IMR-90 (cell line): Measurements from ENCODE around the gene ZNF77. TPM values are rescaled to one million over a fixed set of nuclear protein-coding genes. Genes with fewer than 3 reads are reported as not detected.

ENCODE experiments used
- ATAC-seq: fragments of 200-7000 bp; cut with Tn5 transposase; 2 replicates; pipeline ENCODE4 v1.9.1; 2020; ENCODE audit warnings: low read depth, mild to moderate bottlenecking, moderate library complexity
- BruUV-seq: library from RNA; stranded (reverse); fragments of 400-500 nt; replicated peaks from 2 replicates; lab custom pipeline; 2021; lab: Mats Ljungman, UMichigan
- CTCF ChIA-PET: fragments of 300-600 bp; formaldehyde crosslinking; extraction: SDS; loops from one replicate; lab custom pipeline; 2021; ENCODE audit warnings: antibody characterized with exemption; lab: Yijun Ruan, JAX
- POLR2A ChIA-PET: fragments of 300-600 bp; sonication (Branson Sonifier 250); formaldehyde crosslinking; loops from one replicate; lab custom pipeline; 2022; ENCODE audit warnings: antibody characterized with exemption; ENCODE audit not compliant: unreplicated experiment; lab: Charles Lee
- DNase-seq: peaks from one replicate; pipeline ENCODE4 v3.0.0; 2013
- H2AFZ ChIP-seq: replicated peaks from 2 replicates; pipeline ENCODE3; 2013; ENCODE audit warnings: low read length, mild to moderate bottlenecking; ENCODE audit not compliant: poor library complexity
- H2AK5ac ChIP-seq: 2 replicates; pipeline ENCODE4 v1.6.1; 2013; ENCODE audit warnings: low read depth, low read length, inconsistent platforms
- H2AK9ac ChIP-seq: replicated peaks from 2 replicates; pipeline ENCODE3; 2013; ENCODE audit warnings: mild to moderate bottlenecking, low read depth, low read length, moderate library complexity; ENCODE audit not compliant: poor library complexity
- H2BK120ac ChIP-seq: 2 replicates; pipeline ENCODE4 v1.6.1; 2013; ENCODE audit warnings: low read depth, low read length, inconsistent platforms
- H2BK15ac ChIP-seq: 3 replicates; pipeline ENCODE4 v1.6.1; 2013; ENCODE audit warnings: low read depth, low read length, inconsistent platforms
- H2BK20ac ChIP-seq: 2 replicates; pipeline ENCODE4 v1.6.1; 2013; ENCODE audit warnings: low read depth, mild to moderate bottlenecking, inconsistent platforms, low read length, moderate library complexity
- H2BK5ac ChIP-seq: 2 replicates; pipeline ENCODE4 v1.6.1; 2013; ENCODE audit warnings: mild to moderate bottlenecking, low read depth, low read length, inconsistent platforms; ENCODE audit not compliant: poor library complexity, severe bottlenecking
- H3K14ac ChIP-seq: replicated peaks from 2 replicates; pipeline ENCODE4 v1.6.1; 2013; ENCODE audit warnings: low read depth, low read length, inconsistent platforms
- H3K18ac ChIP-seq: 2 replicates; pipeline ENCODE4 v1.6.1; 2013; ENCODE audit warnings: low read depth, low read length, control low read depth
- H3K23ac ChIP-seq: 2 replicates; pipeline ENCODE4 v1.6.1; 2013; ENCODE audit warnings: low read depth, low read length, inconsistent platforms
- H3K27ac ChIP-seq: 2 replicates; pipeline ENCODE4 v1.5.1; 2013; ENCODE audit warnings: mild to moderate bottlenecking, control low read depth, low read length; ENCODE audit not compliant: insufficient read depth
- H3K27me3 ChIP-seq: 2 replicates; pipeline ENCODE4 v1.6.1; 2013; ENCODE audit warnings: low read length; ENCODE audit not compliant: control insufficient read depth, insufficient read depth
- H3K36me3 ChIP-seq: 2 replicates; pipeline ENCODE4 v1.6.1; 2013; ENCODE audit warnings: low read length, mixed read lengths; ENCODE audit not compliant: control insufficient read depth, insufficient read depth
- H3K4ac ChIP-seq: 2 replicates; pipeline ENCODE4 v1.6.1; 2013; ENCODE audit warnings: low read depth, low read length, inconsistent platforms
- H3K4me1 ChIP-seq: 2 replicates; pipeline ENCODE4 v1.6.1; 2013; ENCODE audit warnings: low read length, mixed read lengths; ENCODE audit not compliant: control insufficient read depth, insufficient read depth
- H3K4me2 ChIP-seq: 2 replicates; pipeline ENCODE4 v1.6.1; 2013; ENCODE audit warnings: low read depth, mild to moderate bottlenecking, control low read depth, low read length, moderate library complexity
- H3K4me3 ChIP-seq: 2 replicates; pipeline ENCODE4 v1.5.1; 2013; ENCODE audit warnings: low read depth, mild to moderate bottlenecking, control low read depth, low read length, moderate library complexity; ENCODE audit not compliant: insufficient read depth
- H3K56ac ChIP-seq: 2 replicates; pipeline ENCODE4 v1.6.1; 2013; ENCODE audit warnings: low read length, inconsistent platforms; ENCODE audit not compliant: insufficient read depth; ENCODE audit errors: extremely low read depth
- H3K79me1 ChIP-seq, 2 experiments: 2 replicates each; pipeline ENCODE4 v1.6.1; 2013; ENCODE audit warnings: low read length in 2 of 2, inconsistent platforms in 1 of 2, low read depth in 1 of 2
- H3K9ac ChIP-seq: 2 replicates; pipeline ENCODE4 v1.6.1; 2013; ENCODE audit warnings: low read depth, low read length, control low read depth
- H3K9me1 ChIP-seq: 2 replicates; pipeline ENCODE4 v1.6.1; 2013; ENCODE audit warnings: low read length, inconsistent platforms; ENCODE audit not compliant: insufficient read depth
- H3K9me3 ChIP-seq: 2 replicates; pipeline ENCODE4 v1.6.1; 2013; ENCODE audit warnings: low read length; ENCODE audit not compliant: control insufficient read depth, insufficient read depth
- H4K20me1 ChIP-seq: 2 replicates; pipeline ENCODE4 v1.6.1; 2013; ENCODE audit warnings: low read length, inconsistent platforms; ENCODE audit not compliant: insufficient read depth
- H4K5ac ChIP-seq: 2 replicates; pipeline ENCODE4 v1.6.1; 2013; ENCODE audit warnings: mild to moderate bottlenecking, low read depth, low read length, control low read depth
- H4K8ac ChIP-seq, 2 experiments: 2 replicates each; pipeline ENCODE4 v1.6.1; 2013; ENCODE audit warnings: low read depth in 2 of 2, low read length in 2 of 2, control low read depth in 1 of 2, inconsistent platforms in 1 of 2
- H4K91ac ChIP-seq: 2 replicates; pipeline ENCODE4 v1.6.1; 2013; ENCODE audit warnings: low read depth, low read length, inconsistent platforms; ENCODE audit not compliant: insufficient read depth
- CEBPB ChIP-seq: IDR thresholded peaks from 2 replicates; pipeline ENCODE4 v1.6.1; 2012; ENCODE audit warnings: low read depth, low read length, improper control_type of control experiment
- CHD1 ChIP-seq: IDR thresholded peaks from 2 replicates; pipeline ENCODE4 v1.6.1; 2012; ENCODE audit warnings: low read depth, low read length, improper control_type of control experiment
- MAFK ChIP-seq: IDR thresholded peaks from 2 replicates; pipeline ENCODE4 v1.6.1; 2012; ENCODE audit warnings: low read depth, low read length, improper control_type of control experiment
- MAZ ChIP-seq: IDR thresholded peaks from 2 replicates; pipeline ENCODE4 v1.6.1; 2012; ENCODE audit warnings: low read depth, mild to moderate bottlenecking, low read length, improper control_type of control experiment, moderate library complexity, borderline replicate concordance
- MXI1 ChIP-seq: IDR thresholded peaks from 2 replicates; pipeline ENCODE4 v1.6.1; 2012; ENCODE audit warnings: low read depth, mild to moderate bottlenecking, low read length, moderate library complexity, borderline replicate concordance
- NFE2L2 ChIP-seq: fragments of 150-350 bp; IDR thresholded peaks from 2 replicates; pipeline ENCODE4 v1.6.1; 2016; ENCODE audit warnings: low read depth, mild to moderate bottlenecking, low read length
- RAD21 ChIP-seq: IDR thresholded peaks from 2 replicates; pipeline ENCODE4 v1.6.1; 2012; ENCODE audit warnings: low read length, improper control_type of control experiment
- WGBS, 2 experiments: methylation state at CpG; one replicate each; pipeline versions ENCODE4 v1.1.5 to v1.1.7; 2013; ENCODE audit warnings: missing lambda C conversion rate in 2 of 2; ENCODE audit not compliant: insufficient read length in 1 of 2; ENCODE audit errors: extremely low coverage in 2 of 2; 5-methylcytosine and 5-hydroxymethylcytosine counted together
- dilution Hi-C: fragments of 300-500 bp; cut with HindIII; formaldehyde crosslinking; loops from one replicate; pipeline ENCODE4 v1.14.3; 2018; ENCODE audit warnings: low sequenced_read_pairs; ENCODE audit not compliant: unreplicated experiment
- in situ Hi-C: fragments of 300-500 bp; cut with MboI; formaldehyde crosslinking; loops from 3 replicates; pipeline ENCODE4 v1.14.3; 2019; ENCODE audit warnings: low sequenced_read_pairs, inconsistent platforms, mixed read lengths
- intact Hi-C: fragments of 100-400 bp; cut with micrococcal nuclease; formaldehyde crosslinking; loops from 2 replicates; pipeline ENCODE4 v1.10.0; 2022
- polyA plus RNA-seq, 3 experiments: library from polyadenylated mRNA; depleted of rRNA; stranded (reverse); fragments of >200 nt; gene quantifications; 2 replicates each; pipeline ENCODE4 v1.2.3, GENCODE V29; 2012; ENCODE audit warnings: low replicate concordance in 1 of 3
- total RNA-seq: library from RNA; depleted of rRNA; stranded (reverse); fragments of >200 nt; gene quantifications from 2 replicates; pipeline ENCODE4 v1.2.3, GENCODE V29; 2012

ZNF77 gene
- total and polyA plus RNA-seq, 2 of the 4 experiments (the other 2 are of a cell fraction), result 3.6 to 6.5 TPM

- H3K4me2 ChIP-seq, result no peak overlapping the region
- BruUV-seq, result no TSS peak
- no peak overlapping the region for H2BK15ac ChIP-seq
- 0 out of 2 replicates have a peak, but pooled peaks cover 4% of the 10 kb centered on the region for H4K20me1 ChIP-seq
- H3K18ac ChIP-seq, result no peak overlapping the region
- H3K4me3 ChIP-seq, result no peak overlapping the region
- dilution Hi-C loops, result no loop called here
- no peak overlapping the region for H2BK120ac ChIP-seq
- no peak for ATAC-seq
- no peak for DNase-seq
- no peak overlapping the region for H2AK9ac ChIP-seq
- ChIA-PET POLR2A (no interaction called here), CTCF (no interaction called here)
- H3K79me1 ChIP-seq, result peaks cover 17 to 35% of the 10 kb centered on the region in 2 experiments
- in situ Hi-C loops, result no loop called here
- H3K56ac ChIP-seq, result no peak overlapping the region
- H3K9ac ChIP-seq, result no peak overlapping the region
- H4K5ac ChIP-seq, result no peak overlapping the region
- no peak overlapping the region for H2AK5ac ChIP-seq
- no peak overlapping the region for H4K8ac ChIP-seq
- intact Hi-C loops, result no loop called here
- no peaks in the 10 kb centered on the region; the same call in 1 of the 2 replicates for H3K4me1 ChIP-seq
- no peaks in the 10 kb centered on the region for H3K9me3 ChIP-seq
- TF ChIP-seq MXI1, result no peak
- no peak for TF ChIP-seq MAFK
- TF ChIP-seq MAZ, result no peak
- TF ChIP-seq CHD1, result no peak
- TF ChIP-seq RAD21, result no peak
- no peak for TF ChIP-seq NFE2L2
- TF ChIP-seq CEBPB, result no peak
- H4K91ac ChIP-seq, result no peak overlapping the region
- H3K23ac ChIP-seq, result no peak overlapping the region
- no peak overlapping the region for H3K27ac ChIP-seq
- no peaks in the 10 kb centered on the region for H3K36me3 ChIP-seq
- WGBS, 2 experiments, result 88% methylated on average over 10 of the region's 13 CpGs; no CpG with 5 or more reads in 1 of the 2 experiments
- no peak overlapping the region for H3K14ac ChIP-seq
- no peak overlapping the region for H3K4ac ChIP-seq
- no peak overlapping the region for H2AFZ ChIP-seq
- H2BK5ac ChIP-seq, result no peak overlapping the region
- H3K27me3 ChIP-seq, result no peaks in the 10 kb centered on the region
- peaks cover 4% of the 10 kb centered on the region; the same call in 1 of the 2 replicates for H3K9me1 ChIP-seq
- no peak overlapping the region for H2BK20ac ChIP-seq
These were observed 42.1 kb downstream of the ZNF77 start for GRCh38 chr19:2902590-2903218.
